ENCODE data around the gene SLC5A5. TPM values are rescaled to one million over a fixed set of nuclear protein-coding genes. Genes with fewer than 3 reads are reported as not detected.

SLC5A5 gene
- total RNA-seq, 1 donor from 2014 or later = not detected

GRCh38 chr19:17929056-17929455 lies 57.3 kb downstream of the SLC5A5 start:
- Mint-ChIP-seq H3K27me3 (ENCODE audit: low read depth) (peaks cover 25% of the 10 kb centered on the region), H3K9me3 (no peaks in the 10 kb centered on the region), H3K4me3 (peak overlapping the region; percentile 27), H3K4me1 (peaks cover 16% of the 10 kb centered on the region), H3K27ac (ENCODE audit: unreplicated experiment) (no peak overlapping the region), H3K36me3 (ENCODE audit: low read depth) (no peaks in the 10 kb centered on the region)
- TF ChIP-seq, protein P1, sequence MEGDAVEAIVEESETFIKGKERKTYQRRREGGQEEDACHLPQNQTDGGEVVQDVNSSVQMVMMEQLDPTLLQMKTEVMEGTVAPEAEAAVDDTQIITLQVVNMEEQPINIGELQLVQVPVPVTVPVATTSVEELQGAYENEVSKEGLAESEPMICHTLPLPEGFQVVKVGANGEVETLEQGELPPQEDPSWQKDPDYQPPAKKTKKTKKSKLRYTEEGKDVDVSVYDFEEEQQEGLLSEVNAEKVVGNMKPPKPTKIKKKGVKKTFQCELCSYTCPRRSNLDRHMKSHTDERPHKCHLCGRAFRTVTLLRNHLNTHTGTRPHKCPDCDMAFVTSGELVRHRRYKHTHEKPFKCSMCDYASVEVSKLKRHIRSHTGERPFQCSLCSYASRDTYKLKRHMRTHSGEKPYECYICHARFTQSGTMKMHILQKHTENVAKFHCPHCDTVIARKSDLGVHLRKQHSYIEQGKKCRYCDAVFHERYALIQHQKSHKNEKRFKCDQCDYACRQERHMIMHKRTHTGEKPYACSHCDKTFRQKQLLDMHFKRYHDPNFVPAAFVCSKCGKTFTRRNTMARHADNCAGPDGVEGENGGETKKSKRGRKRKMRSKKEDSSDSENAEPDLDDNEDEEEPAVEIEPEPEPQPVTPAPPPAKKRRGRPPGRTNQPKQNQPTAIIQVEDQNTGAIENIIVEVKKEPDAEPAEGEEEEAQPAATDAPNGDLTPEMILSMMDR (conservative IDR thresholded peaks at IDR 0.05) = no peak
- DNase-seq (ENCODE audit: low read depth, low spot score) = no peak

- TF ChIP-seq, protein P1 (conservative IDR thresholded peaks at IDR 0.05) = no peak
- peaks cover 20% of the 10 kb centered on the region for H3K27me3 Mint-ChIP-seq (ENCODE audit: low read depth)
- DNase-seq (ENCODE audit: low read depth, low spot score) = no peak
- peak overlapping the region; percentile 77 for H3K4me3 Mint-ChIP-seq
- no peaks in the 10 kb centered on the region for H3K36me3 Mint-ChIP-seq (ENCODE audit: low read depth)
- H3K9me3 Mint-ChIP-seq = no peaks in the 10 kb centered on the region
- peaks cover 16% of the 10 kb centered on the region for H3K4me1 Mint-ChIP-seq
- H3K27ac Mint-ChIP-seq (ENCODE audit: unreplicated experiment) = no peak overlapping the region
These were observed 59.9 kb downstream of the SLC5A5 start for GRCh38 chr19:17931532-17932191.

GRCh38 chr19:17932485-17933338 lies 61.0 kb downstream of the SLC5A5 start, which contains the start of gene CCDC124:
TSS of gene CCDC124 (plus strand) at chr19:17933015. CDS start at chr19:17936421, 3,406 bp downstream.
- H3K4me3 Mint-ChIP-seq = peak within 1 kb of the TSS; percentile 92
- peaks cover 16% of the 10 kb centered on the region for H3K4me1 Mint-ChIP-seq
- no peaks in the 10 kb centered on the region for H3K36me3 Mint-ChIP-seq (ENCODE audit: low read depth)
- H3K9me3 Mint-ChIP-seq = no peaks in the 10 kb centered on the region
- DNase-seq (ENCODE audit: low read depth, low spot score) = peak; percentile 81
- peak within 1 kb of the TSS; percentile 100 for H3K27ac Mint-ChIP-seq (ENCODE audit: unreplicated experiment)
- H3K27me3 Mint-ChIP-seq (ENCODE audit: low read depth) = peaks cover 17% of the 10 kb centered on the region
- TF ChIP-seq, protein P1 (conservative IDR thresholded peaks at IDR 0.05) = peak; percentile 93

GRCh38 chr19:17933414-17934129 lies 61.8 kb downstream of the SLC5A5 start:
- TF ChIP-seq, protein P1 (conservative IDR thresholded peaks at IDR 0.05) = no peak
- DNase-seq (ENCODE audit: low read depth, low spot score) = no peak
- H3K36me3 Mint-ChIP-seq (ENCODE audit: low read depth) = no peaks in the 10 kb centered on the region
- H3K9me3 Mint-ChIP-seq = no peaks in the 10 kb centered on the region
- H3K27me3 Mint-ChIP-seq (ENCODE audit: low read depth) = peaks cover 17% of the 10 kb centered on the region
- peaks cover 16% of the 10 kb centered on the region for H3K4me1 Mint-ChIP-seq
- peak overlapping the region; percentile 100 for H3K27ac Mint-ChIP-seq (ENCODE audit: unreplicated experiment)
- peak overlapping the region; percentile 92 for H3K4me3 Mint-ChIP-seq

DNA sequence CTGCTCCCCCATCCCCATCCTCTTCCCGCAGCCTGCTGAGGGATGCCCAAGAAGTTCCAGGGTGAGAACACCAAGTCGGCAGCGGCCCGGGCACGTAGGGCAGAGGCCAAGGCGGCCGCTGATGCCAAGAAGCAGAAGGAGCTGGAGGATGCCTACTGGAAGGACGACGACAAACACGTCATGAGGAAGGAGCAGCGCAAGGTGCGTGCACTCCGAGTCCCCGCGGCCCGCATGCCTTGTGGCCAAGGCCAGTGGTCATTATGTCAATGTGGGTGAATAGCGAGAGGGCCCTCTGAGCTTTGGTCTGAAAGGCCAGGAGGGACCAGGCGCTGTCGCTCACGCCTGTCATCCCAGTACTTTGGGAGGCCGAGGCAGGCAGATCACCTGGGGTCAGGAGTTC lies 64.6 kb downstream of the SLC5A5 start:
- Mint-ChIP-seq H3K9me3 (no peaks in the 10 kb centered on the region), H3K27ac (ENCODE audit: unreplicated experiment) (no peak overlapping the region), H3K4me3 (no peak overlapping the region), H3K36me3 (ENCODE audit: low read depth) (no peaks in the 10 kb centered on the region), H3K27me3 (ENCODE audit: low read depth) (peaks cover 8% of the 10 kb centered on the region), H3K4me1 (peaks cover 16% of the 10 kb centered on the region)
- TF ChIP-seq, protein P1 (conservative IDR thresholded peaks at IDR 0.05) = no peak
- no peak for DNase-seq (ENCODE audit: low read depth, low spot score)

Measured in neural crest cell (in vitro differentiated cells).